NCI-H1092 (cell line): Measurements from ENCODE around the gene PPP2R5D.
"Not testable (repeated sequence)": the region's sequence is repeated elsewhere in the genome, so short reads cannot be mapped to it uniquely, and the experiment has no call there.

Experiments
- DNase-seq: peaks from one replicate; lab custom pipeline; 2025; lab: John Stamatoyannopoulos, UW

PPP2R5D gene

GRCh38 chr6:42996513-42996912 lies 12.1 kb downstream of the PPP2R5D start:
- DNase-seq: no peak

- DNase-seq: not testable (repeated sequence)
Observed at GRCh38 chr6:42998205-42998604, 13.8 kb downstream of the PPP2R5D start.

- DNase-seq: no peak
Observed at GRCh38 chr6:43001843-43002242, 17.5 kb downstream of the PPP2R5D start.

- DNase-seq: no peak
Observed at GRCh38 chr6:43005844-43006243, 21.5 kb downstream of the PPP2R5D start.

- no peak for DNase-seq
Observed at GRCh38 chr6:43006251-43006650, 21.9 kb downstream of the PPP2R5D start.

- DNase-seq: no peak
Observed at GRCh38 chr6:43007126-43007525, 22.8 kb downstream of the PPP2R5D start.

GRCh38 chr6:43009124-43009523 lies 24.8 kb downstream of the PPP2R5D start:
- DNase-seq: peak; percentile 10

- no peak for DNase-seq
Observed at GRCh38 chr6:43011207-43011606, 26.8 kb downstream of the PPP2R5D start.

- no peak for DNase-seq
Observed at GRCh38 chr6:43012364-43012763, 28.0 kb downstream of the PPP2R5D start.

GRCh38 chr6:43013097-43013842 lies 28.9 kb downstream of the PPP2R5D start:
- DNase-seq: no peak

GRCh38 chr6:43013843-43014433 lies 29.6 kb downstream of the PPP2R5D start, which contains the start of the genes KLHDC3 and MEA1:
Gene KLHDC3 (plus strand): TSS chr6:43014249. CDS start chr6:43017193, 2,944 bp downstream.
Gene MEA1 (minus strand): TSS chr6:43013946. CDS start chr6:43013813, 133 bp downstream.
- peak; percentile 100 for DNase-seq

- no peak for DNase-seq
Observed at GRCh38 chr6:43014434-43014909, 30.1 kb downstream of the PPP2R5D start.

- DNase-seq: no peak
Observed at GRCh38 chr6:43016176-43016942, 32.0 kb downstream of the PPP2R5D start.

GRCh38 chr6:43016943-43017334 lies 32.6 kb downstream of the PPP2R5D start:
- DNase-seq: no peak

GRCh38 chr6:43019152-43019551 lies 34.8 kb downstream of the PPP2R5D start:
- DNase-seq: no peak

GRCh38 chr6:43020052-43020705 lies 35.8 kb downstream of the PPP2R5D start:
- no peak for DNase-seq

GRCh38 chr6:43020847-43021246 lies 36.5 kb downstream of the PPP2R5D start:
- no peak for DNase-seq

- peak; percentile 51 for DNase-seq
Observed at GRCh38 chr6:43021270-43022047, 37.1 kb downstream of the PPP2R5D start, which contains the start of gene RRP36. Gene RRP36 (plus strand): TSS chr6:43021623. CDS start chr6:43021655, 32 bp downstream.

GRCh38 chr6:43024436-43024835 lies 40.1 kb downstream of the PPP2R5D start:
- no peak for DNase-seq

GRCh38 chr6:43026365-43026764 lies 42.0 kb downstream of the PPP2R5D start:
- DNase-seq: no peak

GRCh38 chr6:43029120-43029519 lies 44.8 kb downstream of the PPP2R5D start:
- DNase-seq: no peak
